NCI-H82 (cell line): ENCODE results near the gene SERPINA5.

Experiments
- DNase-seq: peaks from one replicate; lab custom pipeline; 2025; lab: John Stamatoyannopoulos, UW

SERPINA5 gene

DNA sequence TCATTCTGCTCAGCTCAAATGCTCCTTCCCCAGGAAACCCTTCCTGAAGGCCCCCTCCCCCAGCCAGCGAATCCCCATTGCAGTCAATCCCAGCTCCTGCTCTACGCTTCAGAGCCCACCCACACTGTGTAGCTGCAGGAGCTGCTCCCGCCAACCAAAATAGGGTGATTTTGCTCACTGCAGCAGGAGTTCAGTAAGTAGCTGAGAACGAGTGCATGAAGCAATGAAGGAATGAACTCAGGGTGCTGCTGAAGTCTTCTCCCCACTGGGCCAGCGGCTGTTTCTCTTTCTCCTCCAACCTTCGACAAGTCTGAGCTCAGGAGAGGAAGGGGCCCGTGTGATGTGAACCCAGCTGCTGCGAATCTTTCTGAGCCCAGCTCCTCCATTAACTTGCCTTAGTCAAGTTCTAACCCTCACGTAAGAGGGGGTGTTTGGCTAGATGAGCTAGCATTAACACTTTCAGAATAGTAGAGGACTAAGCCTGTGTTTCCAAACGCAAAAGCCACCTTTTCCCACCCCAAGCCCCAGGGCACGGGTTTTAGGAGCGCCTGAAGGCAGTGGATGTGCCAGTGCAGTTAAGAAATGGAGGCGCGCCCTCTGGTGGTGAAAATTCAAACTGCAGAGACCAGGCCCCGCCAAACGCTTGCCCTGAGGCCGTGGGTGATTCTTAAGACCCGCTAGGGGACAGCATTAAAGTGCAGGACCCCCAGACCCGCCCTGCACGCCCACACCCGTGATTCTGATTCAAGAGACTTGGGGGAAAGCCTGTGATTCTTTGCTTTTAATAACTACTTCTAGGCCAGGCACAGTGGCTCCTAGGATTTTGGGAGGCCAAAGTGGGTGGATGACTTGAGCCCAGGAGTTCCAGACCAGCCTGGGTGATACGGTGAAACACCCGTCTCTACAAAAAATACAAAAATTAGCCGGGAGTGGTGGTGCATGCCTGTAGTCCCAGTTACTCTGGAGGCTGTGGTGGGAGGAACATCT lies 31.9 kb upstream of the SERPINA5 start:
- DNase-seq = peak; percentile 61

DNA sequence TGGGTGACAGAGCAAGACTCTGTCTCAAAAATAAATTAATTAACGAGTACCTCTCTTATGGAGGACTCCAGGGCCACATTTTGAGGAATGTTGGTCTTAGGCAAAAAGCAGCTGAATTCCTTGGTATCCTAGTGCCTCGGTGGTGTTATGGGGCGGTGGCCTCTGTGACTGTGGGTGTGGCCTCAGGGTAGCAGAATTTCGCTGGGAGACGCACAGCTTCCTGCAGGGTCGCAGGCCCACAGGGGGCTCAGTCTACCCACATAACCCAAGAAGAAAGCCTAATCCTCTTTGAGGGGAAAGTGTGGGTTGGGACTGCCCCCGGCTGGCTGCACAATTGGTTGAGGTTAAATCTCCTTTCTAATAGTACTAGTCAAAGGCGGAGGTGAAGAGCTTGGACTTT lies 31.2 kb upstream of the SERPINA5 start:
- no peak for DNase-seq

DNA sequence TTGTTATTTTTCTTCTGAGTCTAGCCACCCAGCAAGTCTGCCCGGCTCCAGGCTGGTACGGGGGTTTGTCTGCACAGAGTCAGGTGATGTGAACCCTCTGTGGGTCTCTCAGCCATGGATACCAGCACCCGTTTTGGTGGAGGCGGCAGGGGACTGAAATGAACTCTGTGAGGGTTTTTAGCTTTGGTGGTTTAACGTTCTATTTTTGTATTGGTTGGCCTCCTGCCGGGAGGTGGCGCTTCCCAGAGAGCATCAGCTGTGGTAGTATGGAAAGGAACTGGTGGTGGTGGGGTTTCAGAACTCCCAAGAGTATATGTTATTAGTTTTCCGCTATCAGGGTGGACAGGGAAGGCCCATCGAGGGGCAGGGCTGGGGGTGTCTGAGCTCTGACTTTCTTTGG lies 25.2 kb upstream of the SERPINA5 start:
- DNase-seq = no peak

DNA sequence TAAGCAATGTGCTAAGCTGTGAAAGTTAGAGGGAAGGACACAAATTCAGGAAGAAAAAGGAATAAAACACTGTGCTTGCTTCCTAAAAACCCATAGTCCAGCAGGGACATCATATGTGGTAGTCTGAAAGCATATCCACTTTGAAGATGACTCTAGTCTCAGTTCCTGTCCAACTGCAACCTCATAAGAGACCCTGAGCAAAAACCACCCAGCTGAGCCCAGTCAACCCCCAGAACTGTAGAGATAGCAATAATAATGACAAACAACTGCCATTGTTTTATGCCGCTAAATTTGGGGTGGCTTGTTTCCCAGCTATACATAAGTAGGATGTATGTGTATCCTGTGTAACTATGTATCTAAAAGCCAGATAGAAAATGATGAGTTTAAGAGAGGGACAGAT lies 23.9 kb upstream of the SERPINA5 start:
- DNase-seq = no peak

DNA sequence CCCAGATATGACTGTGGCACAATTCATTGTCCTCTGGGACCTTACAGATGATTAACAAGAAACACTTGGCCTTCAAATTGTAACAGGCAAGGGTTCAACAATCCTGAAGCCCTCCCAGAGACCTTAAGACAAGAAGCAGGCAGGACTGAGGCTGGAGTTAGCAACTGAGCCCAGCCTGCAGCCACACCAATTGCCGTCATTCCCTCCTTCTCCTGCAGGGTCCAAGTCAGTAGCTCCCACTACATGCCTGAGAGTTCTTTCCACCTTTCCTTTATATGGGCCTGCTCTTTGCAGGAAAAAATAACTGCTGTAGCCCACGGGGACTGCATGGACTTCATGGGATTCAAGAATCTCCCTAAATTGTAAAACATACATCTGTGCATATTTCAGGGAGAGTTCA lies 22.4 kb upstream of the SERPINA5 start:
- DNase-seq = no peak

DNA sequence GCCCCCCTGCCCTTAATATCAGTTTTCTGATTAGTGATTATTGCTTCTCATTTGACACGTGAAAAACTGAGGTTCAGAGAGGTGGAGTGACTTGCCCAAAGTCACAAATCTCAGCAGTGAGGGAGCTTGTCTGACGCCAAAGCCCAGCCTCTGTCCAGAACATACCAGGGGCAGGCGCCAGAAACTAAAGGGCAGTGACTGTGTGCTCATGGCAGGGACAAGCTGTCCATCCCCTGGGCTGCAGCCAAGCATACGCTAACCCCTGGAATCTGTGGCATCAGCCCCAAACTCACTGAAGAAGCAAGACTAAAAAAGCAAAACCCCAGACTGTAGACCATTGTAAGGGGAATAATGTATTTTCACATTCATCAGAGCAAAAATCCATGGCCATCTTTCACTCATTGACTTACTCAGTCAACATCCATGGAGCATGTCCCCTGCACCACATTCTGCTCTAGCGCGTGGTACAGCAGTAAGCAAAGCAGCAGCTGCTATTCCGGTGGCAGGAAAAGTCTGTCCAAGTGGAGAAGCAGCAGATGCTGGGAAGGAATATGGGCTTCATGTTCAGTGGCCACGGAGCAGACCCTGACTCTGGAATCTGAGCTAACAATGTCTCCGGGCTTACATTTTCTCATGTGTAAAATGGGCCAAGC lies 21.5 kb upstream of the SERPINA5 start:
- DNase-seq = no peak

DNA sequence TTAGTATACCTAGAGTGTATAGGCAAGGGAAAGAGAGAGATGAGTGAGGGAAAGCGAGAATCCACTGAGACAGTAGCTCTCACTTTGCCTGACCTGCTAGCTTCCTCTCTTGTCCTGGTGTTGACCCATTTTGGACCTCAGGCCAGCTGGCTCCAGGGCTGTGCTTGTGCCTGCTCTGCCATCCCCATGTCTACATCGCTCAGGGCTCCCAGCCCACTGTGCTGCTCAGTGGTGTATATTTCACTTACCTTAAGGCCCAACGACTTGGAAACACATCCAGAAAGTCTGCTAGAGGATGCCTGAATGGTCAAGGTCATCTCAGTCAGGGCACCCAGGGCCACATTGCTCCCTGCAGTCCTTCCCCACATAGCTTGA lies 20.9 kb upstream of the SERPINA5 start:
- DNase-seq = no peak

DNA sequence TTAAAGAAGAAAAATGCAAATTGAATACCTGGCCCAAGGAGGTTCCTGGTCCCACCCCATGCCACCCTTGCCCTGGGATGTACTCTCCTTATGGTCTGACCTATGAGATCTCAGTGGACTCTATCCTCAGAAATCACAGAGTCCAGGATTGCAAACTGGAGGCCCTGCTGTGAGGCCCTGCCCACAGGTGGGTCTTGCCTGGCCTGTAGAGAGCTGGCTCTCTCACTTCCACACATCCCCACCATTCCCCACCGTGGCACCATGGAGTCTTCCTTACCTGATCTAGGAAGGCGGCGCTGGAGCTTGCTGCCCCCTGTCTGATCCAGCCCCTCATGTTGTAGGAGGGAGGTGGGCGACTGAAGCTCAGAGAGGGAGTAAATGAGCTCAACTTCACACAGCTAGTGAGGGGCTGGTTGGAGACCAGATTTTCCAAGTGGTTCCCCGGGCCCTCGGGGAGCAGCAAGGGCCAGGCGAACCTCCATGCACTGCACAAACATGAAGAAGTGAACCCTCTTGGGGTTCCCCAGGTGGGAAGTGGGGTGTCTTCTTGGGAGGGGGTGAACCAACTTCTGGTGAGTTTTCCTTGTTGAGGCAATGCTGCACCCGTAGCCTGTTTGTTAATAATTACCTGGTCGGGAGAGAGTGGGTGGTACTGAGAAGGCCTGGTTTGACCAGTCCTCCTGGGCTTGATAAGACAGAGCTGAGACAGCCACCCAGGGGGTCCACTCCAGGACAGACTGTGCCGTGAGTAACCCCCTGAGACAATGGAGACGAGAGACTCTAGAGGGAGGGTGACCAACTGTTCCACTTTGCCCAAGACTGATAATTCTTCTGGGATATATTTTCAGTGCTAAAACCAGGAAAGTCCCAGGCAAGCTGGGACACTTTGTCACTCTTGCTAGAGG lies 20.2 kb upstream of the SERPINA5 start, which contains the start of gene SERPINA4:
Gene SERPINA4, plus strand, starts transcription at position 692 of the 905 bp plus-strand sequence. CDS start 2,041 bp downstream, outside the sequence.
- DNase-seq = no peak

DNA sequence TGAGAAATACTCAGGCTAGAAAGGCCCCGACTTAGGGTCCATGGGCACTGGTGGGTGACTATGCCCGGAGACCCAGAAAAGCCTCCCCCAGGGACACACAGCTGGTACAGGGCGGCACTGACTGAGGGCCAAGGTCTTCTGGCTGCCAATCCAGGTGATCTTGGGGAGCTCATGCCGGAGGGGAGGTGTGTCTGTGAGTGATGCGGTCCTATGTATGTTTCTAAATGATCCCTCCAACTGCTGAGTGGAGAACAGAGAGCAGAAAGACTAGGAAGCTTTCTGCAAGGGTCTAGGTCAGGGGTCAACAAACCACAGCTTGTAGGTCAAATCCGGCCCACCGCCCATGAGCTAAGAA lies 19.6 kb upstream of the SERPINA5 start:
- no peak for DNase-seq

DNA sequence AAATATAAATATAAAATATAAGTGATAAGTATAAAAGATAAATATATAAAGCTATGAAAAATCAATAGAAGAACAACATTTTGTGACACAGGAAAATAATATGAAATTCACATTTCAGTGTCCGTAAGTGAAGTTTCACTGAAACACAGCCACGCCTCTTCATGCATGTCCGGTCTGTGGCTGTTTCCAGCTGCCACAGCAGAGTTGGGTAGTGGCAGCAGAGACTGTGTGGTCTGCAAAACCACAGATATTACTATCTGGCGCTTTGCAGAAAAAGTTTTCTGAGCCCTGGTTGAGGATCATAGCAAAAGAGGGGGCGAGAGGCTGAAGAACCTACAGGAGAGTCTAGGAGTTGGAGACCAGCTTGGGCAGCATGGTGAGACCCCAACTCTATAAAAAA lies 19.2 kb upstream of the SERPINA5 start:
- no peak for DNase-seq

DNA sequence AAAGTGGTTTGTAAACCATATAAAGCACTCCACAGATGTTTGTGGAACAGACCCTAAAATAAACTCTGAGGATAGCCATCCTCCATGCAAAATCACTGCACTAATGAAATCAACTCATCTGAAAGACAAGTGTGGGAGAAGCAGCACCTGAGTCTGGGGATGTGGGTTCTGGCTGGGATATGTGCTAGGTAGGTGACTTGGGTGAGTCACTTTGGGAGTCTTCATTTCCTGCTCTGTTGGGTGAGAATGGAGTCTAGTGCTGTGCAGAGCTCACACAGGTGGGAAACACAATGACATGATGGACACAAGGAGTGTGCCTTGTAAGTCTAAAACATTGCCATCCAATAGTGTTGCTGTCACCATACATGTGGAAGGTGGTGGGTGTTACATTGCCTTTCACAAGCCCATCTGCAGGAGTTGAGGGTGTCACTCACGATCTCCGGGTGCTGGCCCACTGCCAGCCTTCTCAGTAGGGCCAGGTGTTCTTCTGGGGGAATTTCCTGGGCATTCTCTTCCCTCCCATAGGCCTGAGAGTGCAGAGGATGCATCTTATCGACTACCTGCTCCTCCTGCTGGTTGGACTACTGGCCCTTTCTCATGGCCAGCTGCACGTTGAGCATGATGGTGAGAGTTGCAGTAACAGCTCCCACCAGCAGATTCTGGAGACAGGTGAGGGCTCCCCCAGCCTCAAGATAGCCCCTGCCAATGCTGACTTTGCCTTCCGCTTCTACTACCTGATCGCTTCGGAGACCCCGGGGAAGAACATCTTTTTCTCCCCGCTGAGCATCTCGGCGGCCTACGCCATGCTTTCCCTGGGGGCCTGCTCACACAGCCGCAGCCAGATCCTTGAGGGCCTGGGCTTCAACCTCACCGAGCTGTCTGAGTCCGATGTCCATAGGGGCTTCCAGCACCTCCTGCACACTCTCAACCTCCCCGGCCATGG lies 18.0 kb upstream of the SERPINA5 start:
- no peak for DNase-seq

DNA sequence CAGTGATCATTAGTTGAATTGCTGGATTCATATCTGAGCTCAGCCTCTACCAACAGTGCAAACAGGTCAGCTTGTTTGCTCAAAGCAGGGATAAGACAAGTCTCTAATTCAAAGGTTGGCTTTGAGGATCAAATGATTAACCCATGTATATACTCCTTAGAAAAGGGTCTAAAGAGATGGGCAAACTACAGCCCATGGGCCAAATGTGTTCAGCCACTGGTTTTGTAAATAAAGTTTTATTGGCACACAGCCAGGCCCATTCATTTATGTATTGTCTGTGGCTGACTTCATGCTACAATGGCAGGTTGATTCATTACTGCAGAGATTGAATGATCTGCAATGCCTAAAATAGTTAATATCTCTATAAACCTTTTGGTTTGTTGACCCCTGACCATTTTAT lies 16.8 kb upstream of the SERPINA5 start:
- DNase-seq = no peak

DNA sequence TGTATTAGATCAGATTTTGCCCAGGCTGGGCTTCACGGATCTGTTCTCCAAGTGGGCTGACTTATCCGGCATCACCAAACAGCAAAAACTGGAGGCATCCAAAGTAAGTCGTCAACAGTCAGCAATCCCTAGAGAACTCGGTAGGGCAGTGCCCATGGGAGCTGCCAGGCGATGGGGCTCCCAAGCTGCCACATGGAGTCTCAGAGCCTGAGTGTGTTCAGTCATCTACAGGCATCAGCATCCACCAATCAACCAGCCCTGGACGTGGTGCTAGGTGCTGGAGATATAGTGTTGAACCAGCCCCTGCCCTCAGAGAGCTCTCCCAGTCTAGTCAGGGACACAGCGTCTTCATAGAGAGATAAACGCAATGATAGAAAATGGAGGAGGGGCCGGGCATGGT lies 13.0 kb upstream of the SERPINA5 start:
- no peak for DNase-seq

DNA sequence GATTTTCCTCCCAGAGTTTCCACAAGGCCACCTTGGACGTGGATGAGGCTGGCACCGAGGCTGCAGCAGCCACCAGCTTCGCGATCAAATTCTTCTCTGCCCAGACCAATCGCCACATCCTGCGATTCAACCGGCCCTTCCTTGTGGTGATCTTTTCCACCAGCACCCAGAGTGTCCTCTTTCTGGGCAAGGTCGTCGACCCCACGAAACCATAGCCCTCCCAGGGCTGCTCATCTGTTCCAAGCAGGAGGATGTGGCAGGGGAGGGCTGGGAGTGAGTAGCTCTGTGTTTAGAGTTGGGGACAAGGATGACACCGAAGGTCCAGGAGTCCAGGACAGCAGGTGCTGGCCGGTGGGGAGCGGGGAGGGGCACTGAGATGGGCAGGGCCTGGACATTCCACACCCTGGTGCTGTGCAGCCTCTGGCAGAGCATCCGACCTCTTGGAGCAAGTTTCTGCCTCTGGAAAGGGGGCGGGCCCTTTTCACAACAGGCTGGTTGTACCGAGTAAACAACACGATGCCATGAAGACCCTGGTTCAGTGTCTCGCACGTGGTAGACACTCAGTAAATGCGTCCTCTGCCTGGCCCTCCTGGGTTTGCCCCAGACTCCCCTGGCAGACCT lies 11.7 kb upstream of the SERPINA5 start:
- DNase-seq = no peak

DNA sequence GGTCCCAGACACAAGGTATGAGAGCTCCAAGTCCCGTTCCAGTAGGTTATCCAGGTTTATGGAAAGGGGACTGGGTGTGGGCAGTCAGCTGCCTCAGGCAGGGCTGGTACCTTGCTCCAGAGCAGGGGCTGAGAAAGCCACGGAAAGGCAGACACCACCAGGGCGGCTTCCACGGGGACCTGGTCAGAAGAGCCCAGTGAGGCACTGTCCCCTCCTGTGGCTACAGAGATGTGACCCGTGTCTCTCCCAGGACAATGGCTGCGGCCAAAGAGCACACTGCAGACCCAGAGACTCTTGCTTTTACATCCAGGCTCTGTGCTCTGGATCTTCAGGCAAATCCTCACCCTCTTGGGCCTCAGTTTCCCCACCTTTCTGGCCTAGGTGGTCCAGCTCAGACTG lies 11.2 kb upstream of the SERPINA5 start:
- DNase-seq = no peak

DNA sequence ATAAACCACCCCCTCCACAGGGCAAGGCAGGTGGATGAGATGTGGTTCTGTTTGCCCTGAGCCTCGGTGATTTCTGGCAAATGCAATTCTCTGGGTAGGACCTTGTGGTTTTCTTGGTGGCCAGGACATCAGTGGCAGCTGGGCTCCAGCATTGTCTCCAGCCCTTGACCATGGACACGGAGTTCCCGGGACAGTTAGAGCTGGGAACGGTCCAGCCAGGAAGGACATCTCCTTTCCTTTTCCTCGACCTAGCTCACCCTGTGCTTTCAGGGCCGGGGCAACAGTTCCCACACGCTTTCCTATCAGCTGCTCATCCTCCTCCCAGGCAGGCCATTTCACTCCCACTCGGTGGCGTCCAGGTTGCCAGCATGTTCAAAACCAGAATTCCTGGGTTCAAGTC lies 10.8 kb upstream of the SERPINA5 start:
- DNase-seq = no peak

DNA sequence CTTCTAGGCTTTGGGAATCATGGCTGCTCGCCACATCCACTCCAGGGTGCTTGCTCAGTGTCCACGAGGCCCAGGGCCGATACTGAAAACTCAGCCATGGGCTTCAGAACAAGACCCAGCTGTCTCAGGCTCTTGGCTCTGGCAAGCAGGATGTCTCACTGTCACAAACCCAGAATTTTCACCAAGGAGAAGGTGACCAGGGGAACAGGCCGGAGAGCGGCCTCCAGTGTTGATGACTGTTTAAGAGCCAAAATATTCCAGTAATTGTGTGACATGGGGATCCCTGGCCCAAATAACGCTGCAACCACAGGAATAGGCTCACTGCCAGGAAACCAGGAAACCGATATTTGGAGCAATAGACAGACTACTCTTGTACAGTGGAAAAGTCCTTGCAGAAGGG lies 9.8 kb upstream of the SERPINA5 start:
- DNase-seq = no peak

DNA sequence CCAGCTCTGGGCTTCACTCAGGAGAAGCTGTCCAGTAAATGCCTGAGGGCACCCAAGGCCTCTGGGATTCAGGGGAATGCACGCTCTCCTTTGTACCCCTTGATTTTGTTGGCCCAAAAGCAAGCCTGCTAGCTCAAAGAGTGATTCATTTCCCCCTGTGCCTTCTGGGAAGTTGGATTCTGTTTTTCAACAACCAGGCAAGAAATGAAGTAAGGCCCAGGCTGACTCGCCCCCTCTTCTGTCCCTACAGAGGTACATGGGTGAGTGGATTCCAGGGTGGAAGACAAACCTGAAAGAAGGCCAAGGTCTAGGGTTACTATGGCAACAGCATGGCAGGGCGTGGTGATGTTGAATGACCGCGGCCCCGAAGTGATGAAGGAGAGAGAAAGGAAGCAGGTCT lies 9.3 kb upstream of the SERPINA5 start:
- DNase-seq = no peak

DNA sequence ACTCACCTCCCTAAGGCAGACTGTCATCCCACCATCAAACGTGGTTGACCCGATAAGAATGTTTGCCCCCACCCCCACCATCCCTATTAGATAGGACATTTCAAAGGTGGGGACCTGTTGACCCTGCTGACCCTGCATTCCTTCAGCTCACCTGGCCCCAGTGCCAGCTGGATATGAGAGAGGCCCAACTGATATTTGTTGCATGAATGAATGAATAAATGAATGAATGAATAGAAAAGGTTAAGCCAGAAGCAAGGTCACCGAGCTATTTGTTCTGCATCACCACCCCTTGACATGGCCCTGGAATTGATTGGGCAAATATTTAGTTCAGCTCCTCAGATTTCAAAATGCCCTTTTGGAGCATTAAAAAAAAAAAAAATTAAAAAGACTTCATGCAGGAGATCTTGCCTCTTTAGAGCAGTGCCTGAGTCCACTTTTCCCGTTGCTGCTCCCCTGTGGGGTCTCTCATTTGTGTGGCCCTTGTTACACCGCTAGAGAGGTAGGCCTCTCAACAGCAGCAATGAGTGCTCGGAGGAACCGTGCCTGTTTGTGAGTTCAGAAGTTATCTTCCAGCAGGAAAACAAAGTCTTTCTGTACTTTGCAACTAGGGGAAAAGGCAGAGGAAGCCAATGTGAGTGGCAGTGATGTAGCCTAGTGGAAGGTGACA lies 8.5 kb upstream of the SERPINA5 start:
- DNase-seq = no peak
